ENCODE measurements around the gene NFIB.

NFIB gene

GRCh38 chr9:14313951-14314423, at the start of gene NFIB:
TSS of gene NFIB (minus strand) at chr9:14314141. CDS start at chr9:14313511, 630 bp downstream.
- Histone ChIP-seq H3F3A (ENCODE audit: insufficient read depth, low read length) (no peaks in the 10 kb centered on the region), H3K9me3 (replicated peaks; ENCODE audit: insufficient read depth, low read length) (no peaks in the 10 kb centered on the region), H3K79me2 (ENCODE audit: low read length) (no peaks in the 10 kb centered on the region), H3K27ac (ENCODE audit: low read length) (no peak within 1 kb of the TSS), H3K9me2 (replicated peaks; ENCODE audit: insufficient read depth, low read length) (no peaks in the 10 kb centered on the region), H3K4me3 (ENCODE audit: low read length) (peak within 1 kb of the TSS; percentile 57), H4K20me1 (ENCODE audit: insufficient read depth, low read length) (no peaks in the 10 kb centered on the region), H3K4me1 (ENCODE audit: low read length) (0 out of 2 replicates have a peak, but pooled peaks cover 3% of the 10 kb centered on the region), H3K27me3 (replicated peaks; ENCODE audit: insufficient read depth, low read length) (peaks cover 19% of the 10 kb centered on the region), H3K9ac (ENCODE audit: low read length) (no peak within 1 kb of the TSS), H3K36me3 (replicated peaks; ENCODE audit: insufficient read depth, low read length) (no peaks in the 10 kb centered on the region), H3K4me2 (ENCODE audit: low read depth, low read length) (peak within 1 kb of the TSS; percentile 73), H2AFZ (ENCODE audit: low read length) (0 out of 2 replicates have a peak within 1 kb of the TSS, but pooled peaks have one; percentile 45)
- DNase-seq: peak; percentile 15
- TF ChIP-seq EZH2 (optimal IDR thresholded peaks at IDR 0.05; ENCODE audit: low read depth, low read length) (no peak), CTCF (IDR thresholded peaks at IDR 0.05; ENCODE audit: low read length) (no peak), EZH2phosphoT487 (IDR thresholded peaks at IDR 0.05; ENCODE audit: low read length) (no peak)

- Histone ChIP-seq H4K20me1 (ENCODE audit: insufficient read depth, low read length) (no peaks in the 10 kb centered on the region), H2AFZ (ENCODE audit: low read length) (no peak overlapping the region), H3F3A (ENCODE audit: insufficient read depth, low read length) (no peaks in the 10 kb centered on the region), H3K9ac (ENCODE audit: low read length) (no peak overlapping the region), H3K79me2 (ENCODE audit: low read length) (no peaks in the 10 kb centered on the region), H3K36me3 (replicated peaks; ENCODE audit: insufficient read depth, low read length) (no peaks in the 10 kb centered on the region), H3K9me2 (replicated peaks; ENCODE audit: insufficient read depth, low read length) (no peaks in the 10 kb centered on the region), H3K27me3 (replicated peaks; ENCODE audit: insufficient read depth, low read length) (no peaks in the 10 kb centered on the region), H3K4me1 (ENCODE audit: low read length) (no peaks in the 10 kb centered on the region), H3K4me3 (ENCODE audit: low read length) (no peak overlapping the region), H3K9me3 (replicated peaks; ENCODE audit: insufficient read depth, low read length) (no peaks in the 10 kb centered on the region), H3K27ac (ENCODE audit: low read length) (no peak overlapping the region), H3K4me2 (ENCODE audit: low read depth, low read length) (no peak overlapping the region)
- TF ChIP-seq CTCF (IDR thresholded peaks at IDR 0.05; ENCODE audit: low read length) (no peak), EZH2 (optimal IDR thresholded peaks at IDR 0.05; ENCODE audit: low read depth, low read length) (no peak), EZH2phosphoT487 (IDR thresholded peaks at IDR 0.05; ENCODE audit: low read length) (no peak)
- DNase-seq: no peak
These were observed 48.2 kb upstream of the NFIB start for GRCh38 chr9:14362175-14362574.

GRCh38 chr9:14361074-14361473, 47.1 kb upstream of the NFIB start:
- H3K79me2 ChIP-seq (ENCODE audit: low read length): no peaks in the 10 kb centered on the region
- no peaks in the 10 kb centered on the region for H3K36me3 ChIP-seq (replicated peaks; ENCODE audit: insufficient read depth, low read length)
- TF ChIP-seq EZH2 (optimal IDR thresholded peaks at IDR 0.05; ENCODE audit: low read depth, low read length): no peak
- TF ChIP-seq EZH2phosphoT487 (IDR thresholded peaks at IDR 0.05; ENCODE audit: low read length): no peak
- TF ChIP-seq CTCF (IDR thresholded peaks at IDR 0.05; ENCODE audit: low read length): no peak
- no peak overlapping the region for H3K4me3 ChIP-seq (ENCODE audit: low read length)
- H3K4me1 ChIP-seq (ENCODE audit: low read length): no peaks in the 10 kb centered on the region
- H3K9me3 ChIP-seq (replicated peaks; ENCODE audit: insufficient read depth, low read length): no peaks in the 10 kb centered on the region
- no peaks in the 10 kb centered on the region for H3F3A ChIP-seq (ENCODE audit: insufficient read depth, low read length)
- DNase-seq: no peak
- H3K9me2 ChIP-seq (replicated peaks; ENCODE audit: insufficient read depth, low read length): no peaks in the 10 kb centered on the region
- H3K4me2 ChIP-seq (ENCODE audit: low read depth, low read length): no peak overlapping the region
- H2AFZ ChIP-seq (ENCODE audit: low read length): no peak overlapping the region
- no peaks in the 10 kb centered on the region for H3K27me3 ChIP-seq (replicated peaks; ENCODE audit: insufficient read depth, low read length)
- H4K20me1 ChIP-seq (ENCODE audit: insufficient read depth, low read length): no peaks in the 10 kb centered on the region
- H3K27ac ChIP-seq (ENCODE audit: low read length): no peak overlapping the region
- H3K9ac ChIP-seq (ENCODE audit: low read length): no peak overlapping the region
